ENCODE measurements around the gene U2AF2.

DNA sequence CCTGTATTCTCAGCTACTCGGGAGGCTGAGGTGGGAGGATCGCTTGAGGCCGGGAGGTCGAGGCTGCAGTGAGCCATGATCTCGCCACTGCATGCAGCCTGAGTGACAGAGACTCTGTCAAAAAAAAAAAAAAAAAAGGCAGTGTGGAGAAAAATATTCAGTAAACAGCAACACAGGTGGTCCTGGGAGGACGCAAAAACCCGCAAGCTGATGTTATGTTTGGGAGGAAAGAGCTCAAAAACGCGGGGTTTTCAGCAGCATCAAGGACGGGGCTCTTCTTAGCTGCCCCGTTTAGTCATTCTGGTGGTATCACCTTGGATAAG is 29.9 kb upstream of the U2AF2 start:
- TF ChIP-seq, protein P1, sequence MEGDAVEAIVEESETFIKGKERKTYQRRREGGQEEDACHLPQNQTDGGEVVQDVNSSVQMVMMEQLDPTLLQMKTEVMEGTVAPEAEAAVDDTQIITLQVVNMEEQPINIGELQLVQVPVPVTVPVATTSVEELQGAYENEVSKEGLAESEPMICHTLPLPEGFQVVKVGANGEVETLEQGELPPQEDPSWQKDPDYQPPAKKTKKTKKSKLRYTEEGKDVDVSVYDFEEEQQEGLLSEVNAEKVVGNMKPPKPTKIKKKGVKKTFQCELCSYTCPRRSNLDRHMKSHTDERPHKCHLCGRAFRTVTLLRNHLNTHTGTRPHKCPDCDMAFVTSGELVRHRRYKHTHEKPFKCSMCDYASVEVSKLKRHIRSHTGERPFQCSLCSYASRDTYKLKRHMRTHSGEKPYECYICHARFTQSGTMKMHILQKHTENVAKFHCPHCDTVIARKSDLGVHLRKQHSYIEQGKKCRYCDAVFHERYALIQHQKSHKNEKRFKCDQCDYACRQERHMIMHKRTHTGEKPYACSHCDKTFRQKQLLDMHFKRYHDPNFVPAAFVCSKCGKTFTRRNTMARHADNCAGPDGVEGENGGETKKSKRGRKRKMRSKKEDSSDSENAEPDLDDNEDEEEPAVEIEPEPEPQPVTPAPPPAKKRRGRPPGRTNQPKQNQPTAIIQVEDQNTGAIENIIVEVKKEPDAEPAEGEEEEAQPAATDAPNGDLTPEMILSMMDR (IDR thresholded peaks at IDR 0.05): no peak
- no peak for TF ChIP-seq POLR2A (IDR thresholded peaks at IDR 0.05)

Data from Peyer's patch (tissue), 4 donors.